OCI-LY7 (cell line): Measurements from ENCODE around the gene SLC49A4. TPM values are rescaled to one million over a fixed set of nuclear protein-coding genes. Genes with fewer than 3 reads are reported as not detected.

Source experiments
- BruUV-seq: library from RNA; stranded (reverse); fragments of 400-500 nt; replicated peaks from 2 replicates; lab custom pipeline; 2021; lab: Mats Ljungman, UMichigan
- CTCF ChIA-PET: fragments of 300-600 bp; sonication (Branson Sonifier 250); formaldehyde crosslinking; loops from one replicate; lab custom pipeline; 2022; ENCODE audit warnings: antibody characterized with exemption; ENCODE audit not compliant: unreplicated experiment; lab: Charles Lee
- POLR2A ChIA-PET: fragments of 300-600 bp; sonication (Branson Sonifier 250); formaldehyde crosslinking; loops from one replicate; lab custom pipeline; 2022; ENCODE audit warnings: antibody characterized with exemption; lab: Charles Lee
- DNase-seq: peaks from one replicate; pipeline ENCODE4 v3.0.0-alpha.2; 2015; ENCODE audit warnings: low spot score
- H2AFZ ChIP-seq: fragments of 200-600 bp; sonication (generic), shearing (Covaris generic); 2 replicates; pipeline ENCODE4 v1.6.1; 2014; ENCODE audit warnings: mild to moderate bottlenecking, antibody characterized with exemption, low read length, moderate library complexity
- H3K27ac ChIP-seq: fragments of 200-600 bp; sonication (generic); 2 replicates; pipeline ENCODE4 v1.5.1; 2014; ENCODE audit warnings: mixed run types, low read depth, mild to moderate bottlenecking, moderate library complexity, low read length, inconsistent platforms; ENCODE audit not compliant: poor library complexity, severe bottlenecking
- H3K36me3 ChIP-seq: fragments of 200-600 bp; sonication (generic); 2 replicates; pipeline ENCODE4 v1.6.1; 2014; ENCODE audit warnings: mild to moderate bottlenecking, antibody characterized with exemption, low read length, moderate library complexity, mixed read lengths; ENCODE audit not compliant: insufficient read depth
- H3K4me1 ChIP-seq: fragments of 200-600 bp; sonication (generic); 2 replicates; pipeline ENCODE4 v1.5.1; 2014; ENCODE audit warnings: mild to moderate bottlenecking, low read length; ENCODE audit not compliant: insufficient read depth, poor library complexity, severe bottlenecking
- H3K4me2 ChIP-seq: fragments of 200-600 bp; sonication (generic); 2 replicates; pipeline ENCODE4 v1.6.1; 2014; ENCODE audit warnings: mild to moderate bottlenecking, low read length
- H3K4me3 ChIP-seq: fragments of 200-600 bp; sonication (generic); 2 replicates; pipeline ENCODE4 v1.5.1; 2014; ENCODE audit warnings: mild to moderate bottlenecking, low read depth, low read length; ENCODE audit not compliant: poor library complexity, severe bottlenecking
- H3K79me2 ChIP-seq: fragments of 200-600 bp; sonication (generic); 2 replicates; pipeline ENCODE4 v1.6.1; 2016; ENCODE audit warnings: low read depth, mild to moderate bottlenecking, low read length, moderate library complexity, mixed read lengths; ENCODE audit not compliant: insufficient read depth
- H3K9me2 ChIP-seq: fragments of 200-600 bp; sonication (generic); 2 replicates; pipeline ENCODE4 v1.6.1; 2016; ENCODE audit warnings: mild to moderate bottlenecking, low read length, mixed read lengths; ENCODE audit not compliant: insufficient read depth
- H3K9me3 ChIP-seq: fragments of 200-600 bp; sonication (generic); 2 replicates; pipeline ENCODE4 v1.6.1; 2014; ENCODE audit warnings: mild to moderate bottlenecking, mixed run types, low read length, mixed read lengths
- H4K20me1 ChIP-seq: fragments of 200-600 bp; sonication (generic); 2 replicates; pipeline ENCODE4 v1.6.1; 2014; ENCODE audit warnings: mild to moderate bottlenecking, antibody characterized with exemption, low read length, moderate library complexity, mixed read lengths; ENCODE audit not compliant: insufficient read depth
- EZH2phosphoT487 ChIP-seq: fragments of 200-600 bp; sonication (generic); IDR thresholded peaks from 2 replicates; pipeline ENCODE4 v1.6.1; 2018; ENCODE audit warnings: low read depth, borderline replicate concordance, mild to moderate bottlenecking, mixed run types, antibody characterized with exemption, low read length, moderate library complexity, mixed read lengths
- intact Hi-C: fragments of 100-400 bp; cut with micrococcal nuclease; formaldehyde crosslinking; loops from one replicate; pipeline ENCODE4 v1.10.0; 2022; ENCODE audit not compliant: unreplicated experiment
- total RNA-seq, 2 experiments: library from RNA; depleted of rRNA in 1 of 2; stranded (reverse); fragments of >200 nt in 1 of 2; shearing (Covaris generic) in 1 of 2; gene quantifications; 2 replicates each; pipeline ENCODE4 v1.2.3, GENCODE V29; 2014 to 2022
- TF ChIP-seq, protein P1 (sequence below): fragments of 200-600 bp; sonication (generic); conservative IDR thresholded peaks from 2 replicates; pipeline ENCODE4 v1.5.1; 2014; ENCODE audit warnings: mild to moderate bottlenecking, antibody characterized with exemption, low read length, moderate library complexity, mixed read lengths

SLC49A4 gene
- total RNA-seq, 2 experiments from 2014 or later, result 2.8 to 3.3 TPM

GRCh38 chr3:122784436-122784835 is 10.4 kb upstream of the SLC49A4 start:
- no peak for DNase-seq
- CTCF ChIA-PET, result no interaction called here
- Histone ChIP-seq H3K9me3 (no peaks in the 10 kb centered on the region), H3K9me2 (no peaks in the 10 kb centered on the region), H3K36me3 (peaks cover 9% of the 10 kb centered on the region; the same call in 1 of the 2 replicates), H3K4me2 (no peak overlapping the region), H3K4me3 (no peak overlapping the region), H3K79me2 (no peaks in the 10 kb centered on the region), H3K4me1 (no peaks in the 10 kb centered on the region), H3K27ac (no peak overlapping the region), H4K20me1 (no peaks in the 10 kb centered on the region), H2AFZ (no peak overlapping the region)
- intact Hi-C loops, result no loop called here
- BruUV-seq, result no TSS peak
- POLR2A ChIA-PET, result interaction anchor here (0.6 to 2.1 kb wide), 4 partner anchors 8 to 369 kb away, joined by 3 to 6 read pairs (median 4); no protein-coding TSS in a partner anchor
- TF ChIP-seq EZH2phosphoT487, result no peak
- TF ChIP-seq, protein P1, sequence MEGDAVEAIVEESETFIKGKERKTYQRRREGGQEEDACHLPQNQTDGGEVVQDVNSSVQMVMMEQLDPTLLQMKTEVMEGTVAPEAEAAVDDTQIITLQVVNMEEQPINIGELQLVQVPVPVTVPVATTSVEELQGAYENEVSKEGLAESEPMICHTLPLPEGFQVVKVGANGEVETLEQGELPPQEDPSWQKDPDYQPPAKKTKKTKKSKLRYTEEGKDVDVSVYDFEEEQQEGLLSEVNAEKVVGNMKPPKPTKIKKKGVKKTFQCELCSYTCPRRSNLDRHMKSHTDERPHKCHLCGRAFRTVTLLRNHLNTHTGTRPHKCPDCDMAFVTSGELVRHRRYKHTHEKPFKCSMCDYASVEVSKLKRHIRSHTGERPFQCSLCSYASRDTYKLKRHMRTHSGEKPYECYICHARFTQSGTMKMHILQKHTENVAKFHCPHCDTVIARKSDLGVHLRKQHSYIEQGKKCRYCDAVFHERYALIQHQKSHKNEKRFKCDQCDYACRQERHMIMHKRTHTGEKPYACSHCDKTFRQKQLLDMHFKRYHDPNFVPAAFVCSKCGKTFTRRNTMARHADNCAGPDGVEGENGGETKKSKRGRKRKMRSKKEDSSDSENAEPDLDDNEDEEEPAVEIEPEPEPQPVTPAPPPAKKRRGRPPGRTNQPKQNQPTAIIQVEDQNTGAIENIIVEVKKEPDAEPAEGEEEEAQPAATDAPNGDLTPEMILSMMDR, result no peak

GRCh38 chr3:122785231-122785630 is 9.6 kb upstream of the SLC49A4 start:
- Histone ChIP-seq H3K9me2 (no peaks in the 10 kb centered on the region), H3K79me2 (no peaks in the 10 kb centered on the region), H3K9me3 (no peaks in the 10 kb centered on the region), H3K36me3 (peaks cover 9% of the 10 kb centered on the region; the same call in 1 of the 2 replicates), H3K27ac (no peak overlapping the region), H2AFZ (no peak overlapping the region), H4K20me1 (no peaks in the 10 kb centered on the region), H3K4me3 (no peak overlapping the region), H3K4me1 (no peaks in the 10 kb centered on the region), H3K4me2 (no peak overlapping the region)
- POLR2A ChIA-PET, result interaction anchor here (1.2 to 2.1 kb wide), 2 partner anchors 9 to 13 kb away, joined by 3 to 6 read pairs; no protein-coding TSS in a partner anchor
- TF ChIP-seq, protein P1, result no peak
- TF ChIP-seq EZH2phosphoT487, result no peak
- no peak for DNase-seq
- intact Hi-C loops, result no loop called here
- BruUV-seq, result no TSS peak
- CTCF ChIA-PET, result no interaction called here

DNA sequence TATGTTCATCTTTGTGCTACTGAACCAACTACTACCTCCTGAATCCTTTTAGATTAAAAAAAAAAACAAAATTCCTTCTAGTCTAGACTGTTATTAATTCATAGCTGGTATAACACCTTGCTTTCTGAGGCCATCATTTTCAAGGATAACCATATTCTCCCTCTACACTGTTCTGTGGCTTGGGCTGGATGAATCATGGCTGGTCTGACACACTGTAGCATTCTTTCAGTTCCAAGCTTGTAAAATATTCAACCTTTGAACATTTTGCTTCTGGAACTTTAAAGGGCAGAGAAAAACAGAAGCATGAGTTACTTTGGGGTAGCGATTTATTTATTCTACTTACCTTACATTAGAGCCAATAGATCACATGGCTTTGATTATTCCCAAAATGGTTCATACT is 8.8 kb upstream of the SLC49A4 start:
- Histone ChIP-seq H3K79me2 (no peaks in the 10 kb centered on the region), H3K9me3 (no peaks in the 10 kb centered on the region), H2AFZ (no peak overlapping the region), H4K20me1 (no peaks in the 10 kb centered on the region), H3K36me3 (peaks cover 11% of the 10 kb centered on the region; the same call in 1 of the 2 replicates), H3K4me3 (no peak overlapping the region), H3K4me2 (no peak overlapping the region), H3K27ac (no peak overlapping the region), H3K4me1 (no peaks in the 10 kb centered on the region), H3K9me2 (no peaks in the 10 kb centered on the region)
- CTCF ChIA-PET, result no interaction called here
- intact Hi-C loops, result no loop called here
- no TSS peak for BruUV-seq
- TF ChIP-seq, protein P1, result no peak
- TF ChIP-seq EZH2phosphoT487, result no peak
- no peak for DNase-seq
- POLR2A ChIA-PET, result no interaction called here
